Measurements from ENCODE around the gene MICB. TPM values are rescaled to one million over a fixed set of nuclear protein-coding genes. Genes with fewer than 3 reads are reported as not detected.

The MICB gene
- total and polyA plus RNA-seq, 2 of the 8 experiments (the other 6 are each of a cell fraction or from before 2014, with no cell fraction given), result 16.2 to 25.3 TPM

- Histone ChIP-seq H2BK15ac (ENCODE audit: low read length) (no peak within 1 kb of the TSS), H3K4me3 (ENCODE audit: extremely low read depth in 1 of 4, insufficient read depth in 2 of 4, low read depth in 3 of 4, low read length in 4 of 4) (peak within 1 kb of the TSS; percentile 37 to 70 (median 51); a peak in 7 of 8 replicates), H2BK12ac (ENCODE audit: low read depth, low read length) (no peak within 1 kb of the TSS), H3K23ac (ENCODE audit: insufficient read length) (no peak within 1 kb of the TSS), H3K27me3 (replicated peaks in 1 of 4; ENCODE audit: control insufficient read depth in 3 of 4, extremely low read depth in 1 of 4, insufficient read depth in 3 of 4, low read length in 3 of 4) (no peaks in the 10 kb centered on the region), H3K18ac (ENCODE audit: extremely low read depth, low read length) (no peak within 1 kb of the TSS; the same call in 1 of the 2 replicates), H3K56ac (replicated peaks; ENCODE audit: insufficient read length, low read depth, low read length) (no peak within 1 kb of the TSS), H3K9ac (replicated peaks in 1 of 4; ENCODE audit: extremely low read depth in 1 of 4, low read depth in 3 of 4, low read length in 3 of 4) (peak within 1 kb of the TSS in 3 of 4 experiments; percentile 46 to 48 (median 46); a peak in 5 of 7 replicates), H3K4me2 (ENCODE audit: insufficient read depth in 1 of 2, low read depth in 2 of 2, low read length in 2 of 2) (peak within 1 kb of the TSS; percentile 32 to 84), H2BK20ac (ENCODE audit: low read length) (no peak within 1 kb of the TSS; the same call in 1 of the 2 replicates), H3K79me1 (ENCODE audit: low read depth, low read length) (no peaks in the 10 kb centered on the region; the same call in 1 of the 2 replicates), H2BK5ac (ENCODE audit: low read depth, low read length) (no peak within 1 kb of the TSS), H4K5ac (ENCODE audit: insufficient read length, low read depth, low read length) (peak within 1 kb of the TSS; percentile 33), H3K23me2 (ENCODE audit: low read depth, low read length) (peaks cover 2% of the 10 kb centered on the region; the same call in 1 of the 2 replicates), H4K91ac (replicated peaks; ENCODE audit: insufficient read length, low read length) (peak within 1 kb of the TSS; percentile 67), H3K14ac (ENCODE audit: insufficient read length) (no peak within 1 kb of the TSS), H3K79me2 (ENCODE audit: control insufficient read depth in 1 of 2, insufficient read depth in 2 of 2, low read length in 2 of 2) (peaks cover 0 to 15% of the 10 kb centered on the region in 2 experiments; a peak in 1 of 4 replicates), H2AFZ (ENCODE audit: low read length) (no peak within 1 kb of the TSS; the same call in 1 of the 2 replicates), H3K36me3 (ENCODE audit: control insufficient read depth in 2 of 4, insufficient read depth in 4 of 4, low read length in 3 of 4) (peaks cover 0 to 4% (median 3%) of the 10 kb centered on the region in 4 experiments; a peak in 4 of 8 replicates), H3K4me1 (replicated peaks in 1 of 4; ENCODE audit: control insufficient read depth in 3 of 4, insufficient read depth in 4 of 4, low read length in 3 of 4) (peaks cover 0 to 8% (median 5%) of the 10 kb centered on the region in 4 experiments; a peak in 5 of 7 replicates), H4K20me1 (replicated peaks in 1 of 2; ENCODE audit: control insufficient read depth in 1 of 2, insufficient read depth in 2 of 2, low read length in 2 of 2) (no peaks in the 10 kb centered on the region), H2AK5ac (ENCODE audit: low read depth, low read length) (no peak within 1 kb of the TSS), H4K8ac (ENCODE audit: extremely low read depth, insufficient read depth, low read length) (peak within 1 kb of the TSS; percentile 83), H3K4ac (replicated peaks; ENCODE audit: insufficient read length, low read depth, low read length) (no peak within 1 kb of the TSS), H3K9me3 (ENCODE audit: insufficient read depth in 2 of 2, low read depth in 1 of 2, low read length in 1 of 2) (no peaks in the 10 kb centered on the region), H3K27ac (ENCODE audit: low read depth, low read length) (peak within 1 kb of the TSS; percentile 21; the same call in 1 of the 2 replicates), H2BK120ac (replicated peaks; ENCODE audit: low read depth, low read length) (no peak within 1 kb of the TSS)
- FAIRE-seq (no peak), DNase-seq (ENCODE audit: low read depth in 1 of 2, low spot score in 2 of 2) (peak; percentile 88 to 94)
- ChIA-PET POLR2A (ENCODE audit: partially characterized antibody) (interaction anchor here (0.6 to 18.4 kb wide), 33 partner anchors 9 to 1221 kb away, joined by 3 to 428 read pairs (median 5); partner anchors contain the start of genes BAG6, C6orf47, DDAH2 and GPANK1), CTCF (ENCODE audit: partially characterized antibody) (interaction anchor here (0.6 to 24.7 kb wide), 15 partner anchors 9 to 178 kb away, joined by 3 to 613 read pairs (median 4); partner anchors contain the start of genes AIF1, BAG6, C6orf47 and LST1)
- WGBS, 2 experiments (ENCODE audit: extremely low coverage in 1 of 2, insufficient coverage in 1 of 2, insufficient read length in 1 of 2, insufficient replicate concordance in 2 of 2, low coverage in 1 of 2, low lambda C conversion rate in 2 of 2, missing lambda C conversion rate in 1 of 2), result 2% methylated on average over 20 of the region's 25 CpGs; no CpG with 5 or more reads in 1 of the 2 experiments
- peak; percentile 29; the same call in 1 of the 2 replicates for TF ChIP-seq PHF8 (conservative IDR thresholded peaks at IDR 0.05; ENCODE audit: low read depth, low read length)
- peak in 1 of 2 experiments; percentile 61; a peak in 1 of 3 replicates for TF ChIP-seq EP300 (IDR thresholded peaks at IDR 0.05; ENCODE audit: borderline replicate concordance in 1 of 2, low read depth in 2 of 2, low read length in 2 of 2)
- TF ChIP-seq NANOG (IDR thresholded peaks at IDR 0.05; ENCODE audit: insufficient read depth, low read depth, low read length, poor library complexity, severe bottlenecking), result peak; percentile 2
- no peak for TF ChIP-seq MAFK (IDR thresholded peaks at IDR 0.05; ENCODE audit: low read depth, low read length)
- peak; percentile 66; the same call in 1 of the 2 replicates for TF ChIP-seq SIX5 (IDR thresholded peaks at IDR 0.05; ENCODE audit: low read depth, low read length)
- peak; percentile 86 for TF ChIP-seq TBP (IDR thresholded peaks at IDR 0.05; ENCODE audit: low read depth, low read length)
- TF ChIP-seq SRF (IDR thresholded peaks at IDR 0.05; ENCODE audit: low read depth, low read length), result no peak
- peak; percentile 2 for TF ChIP-seq CTBP2 (IDR thresholded peaks at IDR 0.05; ENCODE audit: borderline replicate concordance, insufficient read depth, insufficient read length, low read length)
- no peak for TF ChIP-seq CBX5 (IDR thresholded peaks at IDR 0.05; ENCODE audit: low read depth, low read length)
- TF ChIP-seq POLR2AphosphoS5 (IDR thresholded peaks at IDR 0.05; ENCODE audit: low read depth, low read length), result peak; percentile 54
- TF ChIP-seq SP4 (IDR thresholded peaks at IDR 0.05; ENCODE audit: low read length), result peak; percentile 88
Measured at GRCh38 chr6:31546958-31547726, 49.2 kb downstream of the MICB start, which contains the start of gene NFKBIL1. NFKBIL1 (plus strand) TSS chr6:31547608; CDS start chr6:31547695, 87 bp downstream.
